KMS-11 (cell line): ENCODE measurements around the gene CFAP251.

Experiments
- H2AFZ ChIP-seq: fragments of 200-600 bp; sonication (generic); 2 replicates; pipeline ENCODE4 v1.6.1; 2016; ENCODE audit warnings: antibody characterized with exemption, mixed run types, low read depth
- H3K27ac ChIP-seq: fragments of 200-600 bp; sonication (generic); 2 replicates; pipeline ENCODE4 v1.6.1; 2016; ENCODE audit warnings: mild to moderate bottlenecking, mixed run types
- H3K27me3 ChIP-seq: fragments of 200-600 bp; sonication (generic); 2 replicates; pipeline ENCODE4 v1.6.1; 2017; ENCODE audit warnings: mild to moderate bottlenecking, low read depth, mixed run types, moderate library complexity; ENCODE audit not compliant: insufficient read depth
- H3K36me3 ChIP-seq: fragments of 200-600 bp; sonication (generic); 2 replicates; pipeline ENCODE4 v1.6.1; 2017; ENCODE audit warnings: mild to moderate bottlenecking, mixed run types; ENCODE audit not compliant: insufficient read depth
- H3K4me1 ChIP-seq: fragments of 200-600 bp; sonication (generic); 2 replicates; pipeline ENCODE4 v1.6.1; 2016; ENCODE audit warnings: mild to moderate bottlenecking, low read depth, mixed run types; ENCODE audit not compliant: poor library complexity, severe bottlenecking
- H3K4me2 ChIP-seq: fragments of 200-600 bp; sonication (generic); 2 replicates; pipeline ENCODE4 v1.7.0; 2016; ENCODE audit warnings: mild to moderate bottlenecking, mixed run types
- H3K4me3 ChIP-seq: fragments of 200-600 bp; sonication (generic); IDR thresholded peaks from 2 replicates; pipeline ENCODE4 v1.6.1; 2017; ENCODE audit warnings: low read depth, low read length, mixed read lengths; ENCODE audit not compliant: insufficient read depth
- H3K79me2 ChIP-seq: fragments of 200-600 bp; sonication (generic); 2 replicates; pipeline ENCODE4 v1.6.1; 2016; ENCODE audit warnings: low read depth, mixed run types; ENCODE audit not compliant: insufficient read depth
- H3K9ac ChIP-seq: fragments of 200-600 bp; sonication (generic); 2 replicates; pipeline ENCODE4 v1.6.1; 2016; ENCODE audit warnings: mild to moderate bottlenecking, mixed run types
- H4K20me1 ChIP-seq: fragments of 200-600 bp; sonication (generic); 2 replicates; pipeline ENCODE4 v1.6.1; 2016; ENCODE audit warnings: mild to moderate bottlenecking, mixed run types; ENCODE audit not compliant: insufficient read depth
- TF ChIP-seq, protein P1 (sequence below): fragments of 200-600 bp; sonication (generic); conservative IDR thresholded peaks from 2 replicates; pipeline ENCODE4 v1.6.1; 2017; ENCODE audit warnings: low read depth, mild to moderate bottlenecking, antibody characterized with exemption, low read length, moderate library complexity, mixed read lengths

The CFAP251 gene

DNA sequence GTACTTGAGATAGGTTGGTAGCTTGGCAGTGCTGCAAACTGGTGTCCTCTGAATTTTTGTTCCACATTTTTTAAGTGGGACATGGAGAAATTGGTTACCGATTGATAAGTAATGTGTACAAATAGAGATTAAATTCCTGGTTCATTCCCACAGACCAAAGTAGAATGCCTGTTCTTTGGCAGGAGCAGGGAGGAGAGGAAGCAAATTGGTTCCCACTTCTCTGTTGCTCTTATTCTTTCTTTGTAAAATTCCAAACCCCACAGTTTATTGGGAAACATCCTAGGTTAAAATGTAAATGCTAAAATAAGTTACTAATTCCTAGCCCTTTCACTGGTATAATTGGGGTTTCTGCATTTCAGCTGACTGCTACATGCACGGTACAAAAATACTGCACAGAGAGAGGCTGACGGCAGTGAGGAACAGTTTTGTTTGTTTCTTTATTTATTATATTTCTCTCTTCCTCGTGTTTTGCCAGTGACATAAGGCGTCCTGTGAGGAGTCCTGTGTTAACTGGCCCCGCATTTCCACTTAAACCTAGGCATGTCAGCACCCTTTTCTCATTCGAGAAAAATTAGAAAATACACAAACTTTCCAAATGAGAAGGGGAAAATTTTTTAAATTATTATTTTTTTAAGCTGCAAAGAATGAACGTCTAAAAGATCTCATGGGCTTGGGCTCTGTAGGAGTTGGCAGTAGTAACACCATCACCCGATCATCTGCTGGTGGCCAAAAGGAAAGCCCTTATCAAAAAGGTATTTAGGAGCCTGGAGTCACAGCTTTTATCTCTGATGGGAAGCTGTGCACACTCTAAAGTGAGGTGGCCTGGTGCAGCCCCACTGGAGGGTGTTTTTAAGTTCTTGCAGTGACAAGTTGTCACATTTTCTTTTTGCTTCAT, 77.9 kb downstream of the CFAP251 start:
- Histone ChIP-seq H3K4me2 (no peak overlapping the region), H3K4me1 (no peaks in the 10 kb centered on the region), H3K27me3 (no peaks in the 10 kb centered on the region), H3K27ac (no peak overlapping the region), H3K36me3 (no peaks in the 10 kb centered on the region), H3K79me2 (no peaks in the 10 kb centered on the region), H2AFZ (no peak overlapping the region), H3K4me3 (no peak overlapping the region), H4K20me1 (no peaks in the 10 kb centered on the region), H3K9ac (no peak overlapping the region)
- TF ChIP-seq, protein P1, sequence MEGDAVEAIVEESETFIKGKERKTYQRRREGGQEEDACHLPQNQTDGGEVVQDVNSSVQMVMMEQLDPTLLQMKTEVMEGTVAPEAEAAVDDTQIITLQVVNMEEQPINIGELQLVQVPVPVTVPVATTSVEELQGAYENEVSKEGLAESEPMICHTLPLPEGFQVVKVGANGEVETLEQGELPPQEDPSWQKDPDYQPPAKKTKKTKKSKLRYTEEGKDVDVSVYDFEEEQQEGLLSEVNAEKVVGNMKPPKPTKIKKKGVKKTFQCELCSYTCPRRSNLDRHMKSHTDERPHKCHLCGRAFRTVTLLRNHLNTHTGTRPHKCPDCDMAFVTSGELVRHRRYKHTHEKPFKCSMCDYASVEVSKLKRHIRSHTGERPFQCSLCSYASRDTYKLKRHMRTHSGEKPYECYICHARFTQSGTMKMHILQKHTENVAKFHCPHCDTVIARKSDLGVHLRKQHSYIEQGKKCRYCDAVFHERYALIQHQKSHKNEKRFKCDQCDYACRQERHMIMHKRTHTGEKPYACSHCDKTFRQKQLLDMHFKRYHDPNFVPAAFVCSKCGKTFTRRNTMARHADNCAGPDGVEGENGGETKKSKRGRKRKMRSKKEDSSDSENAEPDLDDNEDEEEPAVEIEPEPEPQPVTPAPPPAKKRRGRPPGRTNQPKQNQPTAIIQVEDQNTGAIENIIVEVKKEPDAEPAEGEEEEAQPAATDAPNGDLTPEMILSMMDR: no peak

DNA sequence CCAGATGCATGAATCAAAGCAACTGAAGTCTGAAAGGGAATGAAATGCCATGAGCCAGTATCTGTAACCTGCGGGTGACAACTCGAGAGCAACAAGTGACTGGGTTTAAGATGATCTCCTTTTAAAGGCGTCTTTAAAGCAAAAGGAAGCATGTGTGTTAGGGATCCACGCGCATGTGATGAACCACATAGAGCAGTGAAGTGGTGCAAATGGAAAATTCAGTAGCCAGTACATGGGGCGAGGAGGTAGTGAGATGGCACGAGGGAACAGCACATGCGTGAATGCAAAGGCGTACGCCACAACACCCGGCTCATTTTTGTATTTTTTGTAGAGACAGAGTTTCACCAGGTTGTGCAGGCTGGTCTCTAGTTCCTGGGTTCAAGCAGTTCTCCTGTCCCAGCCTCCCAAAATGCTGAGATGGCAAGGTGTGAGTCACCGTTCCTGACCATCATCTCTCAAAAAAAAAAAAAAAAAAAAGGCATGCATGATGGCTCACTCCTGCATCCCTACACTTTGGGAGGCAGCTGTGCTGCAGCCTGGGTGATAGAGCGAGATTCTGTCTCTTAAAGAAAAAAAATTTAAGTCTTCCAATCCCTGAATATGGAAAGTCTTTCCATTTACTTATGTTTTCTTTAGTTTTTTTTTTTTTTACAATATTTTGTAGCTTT, 78.7 kb downstream of the CFAP251 start:
- Histone ChIP-seq H3K27me3 (no peaks in the 10 kb centered on the region), H3K9ac (no peak overlapping the region), H4K20me1 (no peaks in the 10 kb centered on the region), H3K4me3 (no peak overlapping the region), H3K36me3 (no peaks in the 10 kb centered on the region), H3K4me1 (no peaks in the 10 kb centered on the region), H3K27ac (no peak overlapping the region), H3K79me2 (no peaks in the 10 kb centered on the region), H2AFZ (no peak overlapping the region), H3K4me2 (no peak overlapping the region)
- TF ChIP-seq, protein P1: no peak

DNA sequence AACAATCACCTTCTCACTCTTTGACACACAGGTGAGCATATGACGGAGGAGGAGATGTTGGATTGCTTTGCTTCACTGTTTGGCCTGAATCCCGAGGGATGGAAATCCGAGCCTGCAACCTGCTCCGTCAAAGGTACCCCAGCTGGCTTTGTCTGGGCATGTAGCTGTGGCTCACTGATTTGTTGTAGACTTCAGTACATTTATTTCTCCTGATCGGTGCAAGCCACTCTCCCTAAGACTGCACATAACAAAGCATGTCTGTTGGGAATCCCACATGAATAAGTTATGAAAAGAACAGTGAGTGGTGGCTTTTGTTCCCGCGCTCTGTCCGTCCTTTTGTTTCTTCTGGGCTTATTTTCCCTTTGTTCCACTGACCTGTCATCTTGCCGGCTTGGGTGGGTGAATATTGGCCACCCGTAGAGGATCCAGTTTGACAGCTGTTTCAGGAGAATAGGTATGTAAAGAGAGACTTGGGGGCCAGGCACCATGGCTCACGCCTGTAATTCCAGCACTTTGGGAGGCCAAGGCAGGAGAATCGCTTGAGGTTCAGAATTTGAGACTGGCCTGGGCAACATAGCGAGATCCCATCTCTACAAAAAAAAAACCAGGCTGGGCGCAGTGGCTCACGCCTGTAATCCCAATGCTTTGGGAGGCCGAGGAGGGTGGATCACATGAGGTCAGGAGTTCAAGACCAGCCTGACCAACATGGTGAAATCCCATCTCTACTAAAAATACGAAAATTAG, 83.2 kb downstream of the CFAP251 start:
- no peak overlapping the region for H3K9ac ChIP-seq
- no peaks in the 10 kb centered on the region for H4K20me1 ChIP-seq
- H3K27me3 ChIP-seq: no peaks in the 10 kb centered on the region
- no peak overlapping the region for H3K4me2 ChIP-seq
- no peaks in the 10 kb centered on the region for H3K79me2 ChIP-seq
- no peaks in the 10 kb centered on the region for H3K4me1 ChIP-seq
- no peaks in the 10 kb centered on the region for H3K36me3 ChIP-seq
- TF ChIP-seq, protein P1: no peak
- H2AFZ ChIP-seq: no peak overlapping the region
- no peak overlapping the region for H3K27ac ChIP-seq
- no peak overlapping the region for H3K4me3 ChIP-seq

DNA sequence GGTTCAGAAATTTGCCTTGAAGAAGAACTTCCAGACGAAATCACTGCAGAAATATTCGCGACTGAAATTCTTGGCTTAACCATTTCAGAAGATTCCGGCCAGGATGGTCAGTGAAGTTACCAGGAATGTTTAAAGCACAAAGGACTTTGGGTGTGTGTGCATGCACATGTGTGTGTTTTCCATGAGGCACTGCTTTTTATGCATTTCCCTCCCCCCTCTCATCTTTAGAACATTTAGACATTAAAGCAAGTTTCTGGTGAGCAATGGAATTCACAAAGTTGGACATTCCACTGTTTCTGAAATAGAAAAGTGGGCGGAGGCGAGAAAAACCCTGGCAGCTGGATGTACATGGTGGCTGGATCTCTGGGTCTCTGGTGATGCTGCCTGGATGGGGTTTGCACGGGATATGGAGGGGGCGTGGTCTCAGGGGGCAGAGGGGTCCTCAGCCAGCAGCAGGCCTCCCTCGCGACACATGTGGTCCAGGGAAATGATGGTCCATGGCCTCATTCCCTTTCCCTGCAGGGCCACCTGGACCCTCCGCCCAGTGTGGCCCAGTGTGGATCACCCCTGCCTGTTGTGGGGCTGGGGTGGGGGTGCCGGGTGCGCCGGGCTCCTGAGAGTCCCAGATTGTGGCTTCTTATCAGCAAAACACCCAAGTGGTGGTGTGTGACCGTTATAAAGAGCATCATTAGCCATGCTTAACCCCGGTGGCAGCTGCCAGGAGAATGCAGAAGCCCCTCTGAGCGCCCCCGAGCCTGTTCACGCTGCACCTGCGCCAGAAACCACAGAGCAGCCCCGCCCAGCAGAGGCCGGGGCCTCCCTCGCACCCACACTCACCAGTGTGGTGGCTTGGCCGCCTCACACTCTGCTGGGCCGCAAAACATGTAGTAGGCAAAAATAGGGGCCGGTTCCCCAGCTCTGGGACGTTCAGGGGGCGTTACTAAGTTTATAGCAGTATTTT, 85.5 kb downstream of the CFAP251 start:
- Histone ChIP-seq H3K4me2 (no peak overlapping the region), H3K4me3 (no peak overlapping the region), H3K4me1 (no peaks in the 10 kb centered on the region), H2AFZ (no peak overlapping the region), H3K27me3 (no peaks in the 10 kb centered on the region), H3K9ac (no peak overlapping the region), H4K20me1 (no peaks in the 10 kb centered on the region), H3K27ac (no peak overlapping the region), H3K79me2 (no peaks in the 10 kb centered on the region), H3K36me3 (no peaks in the 10 kb centered on the region)
- TF ChIP-seq, protein P1: no peak
